ENCODE data around the gene WDR62.

DNA sequence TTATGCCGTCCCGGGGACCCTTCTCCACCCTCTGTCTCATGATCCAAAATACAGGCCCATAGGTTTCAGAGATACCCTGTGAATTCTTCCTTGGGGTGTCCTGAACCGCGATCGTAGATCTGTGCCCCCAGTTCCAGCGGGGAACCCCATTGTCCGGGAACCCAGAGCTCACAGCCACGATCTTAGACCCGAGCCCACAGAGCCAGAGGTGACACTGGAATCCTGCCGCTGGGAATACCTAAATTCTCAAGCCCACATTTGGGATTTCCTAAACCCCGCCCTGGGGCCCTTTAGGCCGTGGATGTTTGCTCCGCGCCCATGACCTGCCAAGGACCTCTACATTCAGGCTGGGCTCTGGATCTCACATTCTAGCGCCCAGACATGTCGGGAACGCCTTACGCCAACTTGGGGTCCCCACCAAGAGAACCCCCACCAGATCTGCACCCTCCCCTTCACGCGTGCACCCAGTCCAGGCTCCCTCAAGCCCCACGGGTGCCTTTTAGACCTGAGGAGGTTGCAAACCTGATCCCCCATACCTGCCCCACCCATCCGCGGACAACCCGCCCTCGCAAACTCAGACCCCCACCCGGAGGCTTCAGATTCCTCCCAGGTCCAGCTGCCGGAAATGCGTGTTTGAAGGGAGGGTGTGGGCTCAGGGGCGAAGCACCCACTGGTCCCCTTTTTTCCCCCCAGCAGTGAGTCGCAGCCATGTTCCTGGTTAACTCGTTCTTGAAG is 85.8 kb downstream of the WDR62 start:
- TF ChIP-seq EZH2phosphoT487 (IDR thresholded peaks at IDR 0.05; ENCODE audit: borderline replicate concordance) (no peak), CTCF (conservative IDR thresholded peaks at IDR 0.05; ENCODE audit: low read length) (no peak)
